ENCODE measurements around the gene RASGRP1.

The RASGRP1 gene

DNA sequence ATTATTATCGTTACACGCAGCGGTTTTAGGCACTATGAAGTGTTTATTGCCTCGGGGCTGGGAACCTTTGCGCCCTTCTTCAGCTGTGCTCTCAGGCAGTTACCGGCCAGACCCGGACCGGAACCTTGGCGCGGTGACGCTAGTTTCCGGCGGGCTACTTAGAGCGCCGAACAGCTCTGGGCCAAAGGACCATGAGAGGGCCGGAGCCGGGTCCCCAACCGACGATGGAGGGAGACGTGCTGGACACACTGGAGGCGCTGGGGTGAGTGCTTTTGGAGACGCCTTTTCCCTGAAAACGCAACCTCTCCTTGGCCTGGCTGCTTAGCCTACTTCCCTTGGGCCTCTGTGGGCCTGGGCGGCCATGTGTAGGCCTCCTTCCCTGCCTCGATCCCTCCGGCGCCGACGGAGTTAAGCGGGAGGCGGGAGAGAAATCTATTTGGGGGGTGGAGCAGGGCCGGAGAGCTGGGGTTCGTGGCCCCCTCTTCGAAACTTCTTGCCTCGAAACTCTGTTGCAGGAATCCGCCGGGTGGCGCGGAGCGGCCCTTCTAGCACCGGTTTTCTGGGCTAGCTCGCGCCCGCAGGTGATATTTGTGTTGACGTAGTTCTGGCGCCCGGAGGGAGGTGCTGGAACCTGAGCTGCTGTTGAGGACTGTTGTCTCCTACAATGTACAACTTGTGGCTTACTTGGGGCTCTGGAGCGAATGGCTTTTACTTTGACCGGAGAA, 110.5 kb downstream of the RASGRP1 start, which contains the start of gene FAM98B:
Gene FAM98B (plus strand): TSS at position 157 of the 725 bp plus-strand sequence. CDS start 35 bp downstream, at position 192.
- peak; percentile 88 for DNase-seq

DNA sequence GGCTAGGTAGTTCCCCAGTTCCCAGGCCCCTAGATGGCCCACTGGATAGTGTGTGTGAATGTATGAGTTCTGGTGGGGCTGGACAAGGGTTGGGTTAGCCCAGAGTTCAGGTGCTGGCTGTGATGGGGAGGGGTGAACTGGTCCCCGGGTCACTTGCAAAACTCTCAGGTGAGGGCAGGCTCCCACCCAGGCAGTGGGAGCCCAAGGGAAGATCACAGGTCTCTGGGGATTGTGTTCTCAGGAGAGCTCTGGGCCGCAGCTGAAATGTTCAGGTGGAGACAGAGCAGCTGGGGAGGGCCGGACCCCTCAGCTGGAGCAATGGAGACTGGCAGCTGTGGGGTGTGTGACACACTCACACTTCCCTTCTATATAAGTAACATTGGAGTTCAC, 123.5 kb downstream of the RASGRP1 start:
- DNase-seq = no peak

DNA sequence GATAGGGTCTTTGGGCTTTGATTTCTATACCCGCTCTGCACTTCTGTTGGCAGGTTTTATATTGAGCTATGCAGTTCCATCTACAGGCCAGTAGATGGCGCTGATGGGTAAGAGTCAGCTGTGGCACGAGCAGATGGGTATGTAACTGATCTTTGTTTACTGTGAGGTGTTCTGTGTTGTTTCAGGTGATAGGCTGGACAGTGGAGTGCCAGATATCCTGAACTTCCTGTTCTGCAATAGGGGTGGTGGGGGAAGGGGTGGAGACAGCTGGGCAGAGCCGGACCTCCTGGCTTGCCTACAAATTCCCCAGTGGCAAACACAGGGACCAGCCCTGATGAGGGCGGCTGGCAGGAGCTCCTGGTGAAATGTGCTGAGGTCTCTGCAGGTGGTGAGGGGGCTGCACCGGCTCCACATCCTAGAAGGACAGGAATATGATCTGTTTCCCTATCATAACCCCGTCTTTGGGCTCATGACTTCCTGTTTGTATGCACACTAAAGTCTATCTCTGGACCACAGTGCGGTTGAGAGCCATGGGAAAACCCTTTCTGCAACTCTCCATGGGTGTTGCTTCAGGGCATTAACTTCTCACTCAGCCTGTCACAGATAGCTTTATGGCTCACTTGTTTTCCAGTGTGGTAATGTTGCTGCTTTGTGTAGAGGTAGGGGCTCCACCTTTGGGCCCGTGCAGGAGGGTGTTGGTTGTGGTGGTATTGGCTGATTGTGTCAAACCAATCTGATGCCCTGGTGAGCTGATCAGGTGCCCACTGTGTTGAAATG, 124.1 kb downstream of the RASGRP1 start:
- DNase-seq = peak; percentile 96
